A204.1 (cell line): ENCODE measurements around the gene HNRNPL.

Source experiments
- FAIRE-seq: peaks from 2 replicates; lab custom pipeline; 2012; peaks lifted over from hg19 to GRCh38; lab: Jason Lieb, UNC

HNRNPL gene

GRCh38 chr19:38845374-38846024 is 4.3 kb downstream of the HNRNPL start:
- no peak for FAIRE-seq

DNA sequence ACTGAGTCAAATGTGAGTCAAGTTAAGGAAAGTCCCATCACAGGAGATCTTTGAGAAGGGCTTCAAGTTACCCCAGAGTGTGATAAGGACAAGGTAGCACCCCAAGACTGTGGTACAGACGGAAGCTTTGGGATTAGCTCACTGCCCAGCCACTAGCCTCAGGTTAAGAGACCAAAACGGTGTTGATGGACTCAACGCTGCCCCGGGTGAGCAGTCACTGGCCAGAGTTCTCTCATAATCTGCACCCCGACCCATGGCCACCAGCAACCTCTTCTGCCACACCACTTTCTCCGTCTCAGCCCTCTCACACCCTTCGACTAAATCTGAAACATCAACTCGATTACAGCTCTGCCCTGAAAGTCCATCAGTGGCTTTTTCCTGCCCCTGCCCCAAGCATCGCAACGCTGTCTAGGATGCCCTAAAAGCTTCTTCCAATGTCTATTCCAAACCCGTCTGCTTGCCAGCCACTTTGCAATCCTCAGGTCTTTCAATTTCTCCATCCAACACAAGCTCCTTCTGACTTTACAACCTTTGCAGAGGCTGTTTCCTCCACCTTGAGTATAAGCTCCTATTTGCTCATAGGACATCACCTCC is 5.6 kb downstream of the HNRNPL start:
- FAIRE-seq, result no peak

DNA sequence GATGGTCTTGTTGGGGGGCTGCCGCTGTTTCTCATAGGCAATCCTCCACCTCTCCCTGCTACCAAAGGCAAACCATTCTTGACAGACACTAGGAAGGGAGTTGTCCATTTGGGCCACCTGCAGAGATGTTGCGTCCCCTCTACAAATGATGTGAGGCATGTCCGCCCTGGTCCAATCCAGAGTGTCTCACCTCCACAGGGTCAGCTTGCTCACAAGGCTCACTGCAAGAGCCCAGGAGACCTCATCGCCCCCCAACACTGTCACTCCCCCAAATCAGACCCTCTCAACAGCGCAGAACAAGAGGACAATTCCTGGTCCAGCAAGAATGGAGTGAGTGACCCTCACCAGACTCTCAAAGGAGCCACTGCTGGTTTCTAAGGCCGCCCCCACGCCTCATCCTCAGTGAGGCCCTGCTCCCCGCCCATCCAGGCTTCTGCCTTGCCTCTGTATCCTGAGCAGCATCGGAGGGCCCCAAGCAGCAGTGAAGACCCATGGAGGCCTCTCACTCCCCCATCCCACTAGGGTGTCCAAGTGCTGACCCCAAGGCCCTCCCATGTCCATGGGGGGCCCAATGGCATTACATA is 6.5 kb downstream of the HNRNPL start:
- FAIRE-seq, result no peak

DNA sequence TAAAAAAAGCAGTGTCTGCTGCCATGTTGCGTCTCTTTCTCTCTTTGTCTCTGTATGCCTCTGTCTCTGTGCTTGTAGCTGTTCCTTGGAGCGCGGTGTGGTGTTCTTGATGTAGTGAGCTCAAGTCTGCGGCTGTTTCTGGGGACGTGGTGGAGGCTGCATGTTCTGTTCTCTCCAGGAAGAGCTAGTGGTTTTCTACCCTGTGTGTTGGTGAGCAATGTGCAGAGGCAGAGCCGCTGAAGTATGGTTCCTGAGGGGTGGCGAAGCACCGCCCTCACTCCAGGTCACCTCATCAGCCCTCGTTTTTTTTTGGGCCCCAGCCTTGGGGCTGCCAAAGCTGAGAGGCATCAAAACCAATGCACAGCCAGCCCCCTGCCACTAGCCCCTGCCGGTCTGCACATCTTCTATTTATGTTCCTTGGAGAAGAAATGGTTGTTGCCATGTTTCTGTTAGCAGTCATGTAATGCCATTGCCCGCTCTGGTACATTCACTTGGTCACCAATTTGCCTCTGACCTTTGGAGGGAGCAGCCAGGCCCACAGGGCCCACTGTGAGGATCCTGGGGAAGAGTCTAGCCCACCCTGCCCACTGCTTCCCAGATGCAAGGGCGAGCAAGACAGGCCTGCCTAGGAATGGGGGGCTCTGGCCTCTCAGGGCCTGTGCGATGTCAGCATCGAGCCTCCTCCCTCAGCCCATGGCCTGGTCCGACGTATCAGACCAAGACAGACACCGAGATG is 7.2 kb downstream of the HNRNPL start:
- FAIRE-seq, result no peak

GRCh38 chr19:38841787-38842438 is 7.9 kb downstream of the HNRNPL start:
- no peak for FAIRE-seq

GRCh38 chr19:38841180-38841766 is 8.5 kb downstream of the HNRNPL start:
- no peak for FAIRE-seq

DNA sequence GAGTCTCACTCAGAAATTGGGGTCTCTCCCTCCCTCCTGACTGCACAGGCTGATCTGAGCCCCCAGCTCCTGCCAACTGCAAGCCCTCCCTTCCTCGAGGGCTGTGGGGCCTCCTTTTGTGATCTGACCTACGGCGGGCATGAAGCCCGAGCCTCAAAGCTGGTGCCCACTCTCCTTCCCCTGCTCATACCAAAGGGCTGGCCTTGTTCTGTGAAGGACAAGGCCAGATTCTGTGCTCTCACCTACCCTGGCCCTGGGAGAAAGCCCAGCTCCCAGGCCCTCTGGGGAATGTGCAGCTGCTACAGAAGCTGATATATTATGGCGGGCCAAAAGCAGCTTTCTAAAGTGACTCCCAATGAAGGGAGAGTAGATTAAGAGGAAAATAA is 9.2 kb downstream of the HNRNPL start:
- no peak for FAIRE-seq

- no peak for FAIRE-seq
Observed at GRCh38 chr19:38839816-38840582, 9.8 kb downstream of the HNRNPL start.

DNA sequence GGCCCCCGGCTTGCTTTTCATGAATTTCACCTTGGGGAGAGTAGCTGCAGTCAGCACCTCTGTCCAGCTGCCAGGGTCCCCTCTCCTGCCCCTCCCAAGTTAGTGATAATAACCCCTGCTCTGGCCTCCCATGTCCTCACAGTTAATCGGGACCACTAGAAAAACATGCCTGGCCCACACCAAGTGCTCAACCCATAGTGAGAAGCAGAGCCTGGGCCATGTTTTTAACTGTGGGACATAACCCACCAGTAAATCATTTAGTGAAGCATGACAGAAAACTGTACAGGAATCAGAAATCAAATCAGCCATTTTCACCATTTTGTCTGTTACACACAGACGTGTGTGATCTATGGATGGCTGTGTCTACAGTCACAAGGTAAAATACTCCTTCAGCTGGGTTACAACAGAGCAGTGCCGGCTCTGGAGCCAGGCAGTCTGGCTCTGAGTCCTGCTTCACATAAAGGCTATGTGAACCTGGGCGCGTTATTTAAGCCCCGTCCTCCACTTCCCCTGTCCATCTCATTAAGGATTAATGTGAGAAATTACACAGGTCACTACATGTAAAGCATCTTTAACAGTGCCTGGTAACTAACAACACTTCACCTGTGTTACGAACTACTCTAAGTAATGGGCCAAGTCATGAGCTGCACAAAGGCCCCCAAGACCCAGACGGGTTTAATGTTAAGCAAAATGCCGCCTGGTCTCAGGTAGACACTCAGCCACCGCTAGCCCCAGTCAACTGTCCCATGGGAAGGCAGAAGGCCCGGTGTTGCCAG is 10.6 kb downstream of the HNRNPL start:
- FAIRE-seq, result no peak

DNA sequence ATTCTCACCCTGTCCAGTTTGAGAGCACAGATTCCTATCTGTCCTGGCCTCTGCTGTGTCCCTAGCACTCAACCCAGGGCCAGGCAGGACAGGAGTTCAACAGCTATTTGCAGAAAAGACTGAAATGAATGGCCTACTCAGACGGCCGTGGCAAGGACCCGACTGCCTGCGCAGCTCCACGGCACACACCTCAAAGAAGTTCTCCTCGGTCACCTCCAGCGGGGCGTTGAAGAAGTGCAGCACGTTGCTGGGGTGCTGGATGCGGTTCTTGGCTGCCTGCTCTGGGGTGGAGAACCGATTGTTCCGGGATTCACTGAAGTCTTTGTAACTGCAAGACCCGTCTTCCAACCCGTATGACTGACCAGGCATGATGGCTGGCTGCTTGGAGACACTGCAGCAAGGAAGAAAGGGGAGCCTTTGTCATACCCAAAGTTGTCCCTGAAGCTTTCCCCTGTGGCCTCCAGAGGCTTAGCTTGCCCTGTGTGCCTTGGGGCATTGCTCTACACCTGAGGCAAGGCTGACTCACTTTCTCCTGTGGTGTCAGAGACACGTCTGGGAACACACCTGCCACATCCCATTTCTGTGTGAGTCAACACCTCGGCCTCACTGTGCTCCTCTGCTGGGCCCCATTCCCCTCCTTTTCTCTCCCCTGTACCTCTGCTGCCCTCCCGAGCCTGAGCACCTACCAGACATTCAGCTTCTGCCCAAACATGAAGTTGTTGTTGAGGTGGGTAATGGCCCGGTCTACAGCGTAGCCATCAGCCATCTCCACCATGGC is 11.4 kb downstream of the HNRNPL start:
- no peak for FAIRE-seq

- no peak for FAIRE-seq
Observed at GRCh38 chr19:38837656-38838121, 12.1 kb downstream of the HNRNPL start.

GRCh38 chr19:38836983-38837626 is 12.7 kb downstream of the HNRNPL start:
- no peak for FAIRE-seq

GRCh38 chr19:38836159-38836982 is 13.4 kb downstream of the HNRNPL start:
- FAIRE-seq, result no peak

GRCh38 chr19:38834590-38834989 is 15.2 kb downstream of the HNRNPL start:
- no peak for FAIRE-seq

DNA sequence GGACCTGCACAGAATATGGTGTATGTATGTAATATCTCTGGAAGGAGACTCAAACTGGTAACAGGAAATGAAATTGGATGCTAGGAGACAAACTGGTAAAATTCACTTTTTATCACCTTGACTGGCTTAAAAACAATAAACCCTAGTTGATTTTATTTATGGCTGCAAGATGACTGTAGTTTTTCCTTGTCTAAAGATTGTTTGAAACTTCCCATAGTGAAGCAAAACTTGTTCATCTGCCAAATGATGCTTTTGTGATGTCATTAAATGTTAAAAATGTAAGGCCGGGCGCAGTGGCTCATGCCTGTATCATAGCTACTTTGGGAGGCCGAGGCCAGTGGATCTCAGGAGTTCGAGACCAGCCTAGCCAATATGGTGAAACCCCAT is 15.7 kb downstream of the HNRNPL start:
- no peak for FAIRE-seq

DNA sequence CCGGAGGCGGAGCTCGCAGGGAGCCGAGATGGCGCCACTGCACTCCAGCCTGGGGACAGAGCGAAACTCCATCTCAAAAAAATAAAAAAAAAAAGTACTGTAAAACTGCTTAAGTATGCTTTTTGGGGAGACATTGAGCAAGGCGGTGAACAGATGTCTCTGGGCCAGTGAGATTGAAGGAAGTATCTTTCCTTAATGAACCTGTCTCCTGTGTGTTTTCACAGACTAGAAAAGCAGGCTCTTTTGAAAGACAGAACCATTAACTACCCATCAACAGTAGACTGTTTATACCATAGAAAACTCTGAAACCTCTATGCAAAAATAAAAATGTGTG is 16.7 kb downstream of the HNRNPL start:
- FAIRE-seq, result no peak

- FAIRE-seq, result no peak
Observed at GRCh38 chr19:38831142-38831605, 18.6 kb downstream of the HNRNPL start.

GRCh38 chr19:38830039-38830733 is 19.6 kb downstream of the HNRNPL start:
- FAIRE-seq, result no peak
